Bronchial epithelial cell (primary cell): Measurements from ENCODE around the gene IL31RA. TPM values are rescaled to one million over a fixed set of nuclear protein-coding genes. Genes with fewer than 3 reads are reported as not detected.
A peak's percentile ranks its signal among the peaks of the same experiment; 100 is the strongest.

Source experiments
- DNase-seq: peaks from one replicate; pipeline ENCODE4 v3.0.0-alpha.2; 2010; ENCODE audit warnings: low read depth
- FAIRE-seq: peaks from 2 replicates; lab custom pipeline; 2011; peaks lifted over from hg19 to GRCh38; lab: Jason Lieb, UNC
- H3K27me3 ChIP-seq: 2 replicates; pipeline ENCODE4 v1.5.1; 2011; ENCODE audit warnings: low read length; ENCODE audit not compliant: control insufficient read depth, insufficient read depth
- H3K36me3 ChIP-seq: 2 replicates; pipeline ENCODE4 v1.5.1; 2011; ENCODE audit warnings: low read length; ENCODE audit not compliant: control insufficient read depth, insufficient read depth
- H3K4me3 ChIP-seq: 2 replicates; pipeline ENCODE4 v1.5.1; 2011; ENCODE audit warnings: mild to moderate bottlenecking, low read depth, low read length, control low read depth
- CTCF ChIP-seq: IDR thresholded peaks from 2 replicates; pipeline ENCODE4 v1.5.1; 2011; ENCODE audit warnings: mild to moderate bottlenecking, moderate library complexity, low read length, control low read depth, inconsistent platforms; ENCODE audit not compliant: insufficient read depth, severe bottlenecking
- total RNA-seq: library from RNA; depleted of rRNA; stranded (reverse); fragments of >200 nt; gene quantifications from 2 replicates; pipeline ENCODE4 v1.2.1, GENCODE V29; 2014

Gene IL31RA
- total RNA-seq, 1 donor from 2014 or later: 0.26 TPM

- FAIRE-seq (peak; percentile 81), DNase-seq (peak; percentile 100)
- Histone ChIP-seq H3K4me3 (no peak overlapping the region), H3K27me3 (no peaks in the 10 kb centered on the region), H3K36me3 (no peaks in the 10 kb centered on the region)
- TF ChIP-seq CTCF: no peak
These were observed 17.7 kb downstream of the IL31RA start for GRCh38 chr5:55868846-55869245.

- no peak overlapping the region for H3K4me3 ChIP-seq
- no peak for TF ChIP-seq CTCF
- FAIRE-seq (no peak), DNase-seq (no peak)
- no peaks in the 10 kb centered on the region for H3K36me3 ChIP-seq
- no peaks in the 10 kb centered on the region for H3K27me3 ChIP-seq
These were observed 18.7 kb downstream of the IL31RA start for GRCh38 chr5:55869847-55870246.

- H3K27me3 ChIP-seq: no peaks in the 10 kb centered on the region
- no peak for FAIRE-seq
These were observed 22.1 kb downstream of the IL31RA start for GRCh38 chr5:55873234-55873633.

GRCh38 chr5:55877655-55878054 is 26.5 kb downstream of the IL31RA start:
- no peaks in the 10 kb centered on the region for H3K36me3 ChIP-seq
- H3K27me3 ChIP-seq: no peaks in the 10 kb centered on the region
- no peak for DNase-seq
- no peak for FAIRE-seq
- H3K4me3 ChIP-seq: no peak overlapping the region
- no peak for TF ChIP-seq CTCF

More at GRCh38 chr5:55873234-55873633, 22.1 kb downstream of the IL31RA start:
- H3K36me3 ChIP-seq: no peaks in the 10 kb centered on the region
- TF ChIP-seq CTCF: no peak
- no peak for DNase-seq
- no peak overlapping the region for H3K4me3 ChIP-seq

- Histone ChIP-seq H3K27me3 (no peaks in the 10 kb centered on the region), H3K36me3 (no peaks in the 10 kb centered on the region), H3K4me3 (no peak overlapping the region)
- no peak for FAIRE-seq
- no peak for TF ChIP-seq CTCF
- DNase-seq: no peak
These were observed 29.3 kb downstream of the IL31RA start for GRCh38 chr5:55880453-55880852.

- DNase-seq (no peak), FAIRE-seq (no peak)
- TF ChIP-seq CTCF: no peak
- Histone ChIP-seq H3K27me3 (no peaks in the 10 kb centered on the region), H3K4me3 (no peak overlapping the region), H3K36me3 (no peaks in the 10 kb centered on the region)
These were observed 34.2 kb downstream of the IL31RA start for GRCh38 chr5:55885359-55885758.
